K562 (cell line): ENCODE results near the gene MAL. TPM values are rescaled to one million over a fixed set of nuclear protein-coding genes. Genes with fewer than 3 reads are reported as not detected.

ENCODE experiments used
- ATAC-seq: fragments of 200-7000 bp; cut with Tn5 transposase; 3 replicates; pipeline ENCODE4 v1.9.1; 2020; ENCODE audit warnings: moderate library complexity
- BruUV-seq: library from RNA; stranded (reverse); fragments of 400-500 nt; replicated peaks from 2 replicates; lab custom pipeline; 2021; lab: Mats Ljungman, UMichigan
- CTCF ChIA-PET: fragments of 300-600 bp; formaldehyde crosslinking; extraction: SDS; loops from one replicate; lab custom pipeline; 2021; ENCODE audit warnings: low intra/inter-chr PET ratio; lab: Yijun Ruan, JAX
- POLR2A ChIA-PET: fragments of 300-600, 350-650 bp; sonication (Branson Sonifier 250); formaldehyde crosslinking; extraction: SDS; loops from one replicate; lab custom pipeline; 2021; ENCODE audit warnings: antibody characterized with exemption, inconsistent platforms; lab: Yijun Ruan, JAX
- DNase-seq, 4 experiments: peaks; one replicate each; pipeline versions ENCODE4 v3.0.0 to v3.0.0-alpha.2; 2011 to 2018; ENCODE audit warnings: low spot score in 3 of 4, mixed read lengths in 3 of 4; ENCODE audit errors: extremely low read depth in 1 of 4
- FAIRE-seq: peaks from 2 replicates; lab custom pipeline; 2011; peaks lifted over from hg19 to GRCh38; lab: Jason Lieb, UNC
- H2AFZ ChIP-seq: 2 replicates; pipeline ENCODE4 v1.6.0; 2011; ENCODE audit warnings: low read depth, low read length, control low read depth, inconsistent platforms
- H3K27ac ChIP-seq: fragments of 200-600 bp; 3 replicates; pipeline ENCODE4 v1.8.0; 2011; ENCODE audit warnings: low read depth, mild to moderate bottlenecking, control low read depth, inconsistent platforms, low read length, moderate library complexity, mixed read lengths; ENCODE audit errors: extremely low read depth
- H3K27me3 ChIP-seq, 2 experiments: fragments of 300-600 bp in 1 of 2; 2 replicates in 1 of 2; 3 replicates in 1 of 2; pipeline versions ENCODE4 v1.6.0 to v1.8.0; 2011; ENCODE audit warnings: inconsistent platforms in 2 of 2, low read length in 2 of 2, mild to moderate bottlenecking in 1 of 2, mixed read lengths in 1 of 2, moderate library complexity in 1 of 2; ENCODE audit not compliant: control insufficient read depth in 2 of 2, insufficient read depth in 2 of 2
- H3K36me3 ChIP-seq: fragments of 300-600 bp; 3 replicates; pipeline ENCODE4 v1.8.0; 2011; ENCODE audit warnings: mild to moderate bottlenecking, low read length, inconsistent platforms; ENCODE audit not compliant: control insufficient read depth, insufficient read depth
- H3K4me1 ChIP-seq, 2 experiments: fragments of 200-600 bp in 1 of 2; replicated peaks in 1 of 2; 2 replicates in 1 of 2; 3 replicates in 1 of 2; pipeline versions ENCODE4 v1.5.1 to v1.8.0; 2011; ENCODE audit warnings: inconsistent platforms in 2 of 2, low read length in 2 of 2, mild to moderate bottlenecking in 1 of 2, mixed read lengths in 1 of 2, moderate library complexity in 1 of 2; ENCODE audit not compliant: control insufficient read depth in 2 of 2, insufficient read depth in 2 of 2
- H3K4me2 ChIP-seq: 2 replicates; pipeline ENCODE4 v1.6.1; 2011; ENCODE audit warnings: low read length, control low read depth, inconsistent platforms, mixed read lengths; ENCODE audit not compliant: insufficient read depth
- H3K4me3 ChIP-seq: fragments of 200-600 bp; sonication (generic), shearing (Covaris generic); 2 replicates; pipeline ENCODE4 v1.5.1; 2016; ENCODE audit warnings: control low read depth, inconsistent platforms
- H3K79me2 ChIP-seq: fragments of 200-600 bp; 3 replicates; pipeline ENCODE4 v1.8.0; 2011; ENCODE audit warnings: low read length, inconsistent platforms; ENCODE audit not compliant: control insufficient read depth, insufficient read depth
- H3K9ac ChIP-seq, 2 experiments: 2 replicates each; pipeline versions ENCODE4 v1.6.0 to v1.6.1; 2011; ENCODE audit warnings: low read depth in 2 of 2, low read length in 2 of 2, control low read depth in 1 of 2, inconsistent platforms in 1 of 2, mild to moderate bottlenecking in 1 of 2, mixed read lengths in 1 of 2; ENCODE audit not compliant: insufficient read depth in 1 of 2
- H3K9me1 ChIP-seq: one replicate; pipeline ENCODE4 v1.6.0; 2011; ENCODE audit warnings: inconsistent platforms, mild to moderate bottlenecking, low read length, moderate library complexity; ENCODE audit not compliant: control insufficient read depth, insufficient read depth
- H3K9me3 ChIP-seq: replicated peaks from 2 replicates; pipeline ENCODE4 v1.5.1; 2011; ENCODE audit warnings: low read depth, low read length, inconsistent platforms; ENCODE audit not compliant: control insufficient read depth, insufficient read depth
- H4K20me1 ChIP-seq: replicated peaks from 2 replicates; pipeline ENCODE4 v1.6.1; 2011; ENCODE audit warnings: low read length, inconsistent platforms, mixed read lengths; ENCODE audit not compliant: control insufficient read depth, insufficient read depth
- CBFB ChIP-seq: sonication (generic); formaldehyde crosslinking; IDR thresholded peaks from 2 replicates; pipeline ENCODE4 v1.4.0; 2020; ENCODE audit warnings: mild to moderate bottlenecking, missing genetic modification reagents
- DLX4 ChIP-seq: fragments of 250-450 bp; sonication (Bioruptor Pico); IDR thresholded peaks from 2 replicates; pipeline ENCODE4 v1.6.1; 2021; ENCODE audit warnings: mild to moderate bottlenecking
- FOXK1 ChIP-seq: sonication (generic); formaldehyde crosslinking; IDR thresholded peaks from 2 replicates; pipeline ENCODE4 v1.8.0; 2022; ENCODE audit warnings: missing genetic modification reagents, mild to moderate bottlenecking, borderline replicate concordance
- RBM39 ChIP-seq: fragments of 200-400 bp; formaldehyde crosslinking; optimal IDR thresholded peaks from 2 replicates; pipeline ENCODE3; 2018; ENCODE audit warnings: low read depth, low read length
- RNF219 ChIP-seq: fragments of 250-450 bp; sonication (Bioruptor Pico); IDR thresholded peaks from 2 replicates; pipeline ENCODE4 v1.5.0; 2022; ENCODE audit warnings: mild to moderate bottlenecking
- SMAD2 ChIP-seq: fragments of 150-350 bp; IDR thresholded peaks from 2 replicates; pipeline ENCODE4 v1.6.1; 2014; ENCODE audit warnings: low read depth, mild to moderate bottlenecking, low read length
- STAG1 ChIP-seq: sonication (generic); formaldehyde crosslinking; IDR thresholded peaks from 2 replicates; pipeline ENCODE4 v1.5.0; 2020; ENCODE audit warnings: missing genetic modification reagents, borderline replicate concordance
- SUPT5H ChIP-seq: fragments of 450-650 bp; IDR thresholded peaks from 2 replicates; pipeline ENCODE4 v1.6.1; 2016
- TGIF2 ChIP-seq: sonication (generic); formaldehyde crosslinking; IDR thresholded peaks from 2 replicates; pipeline ENCODE4 v1.8.1; 2022; ENCODE audit warnings: mild to moderate bottlenecking, missing genetic modification reagents, moderate library complexity
- ZNF174 ChIP-seq: fragments of 250-450 bp; sonication (Bioruptor Pico); IDR thresholded peaks from 2 replicates; pipeline ENCODE4 v1.4.0; 2020; ENCODE audit warnings: mild to moderate bottlenecking
- WGBS: fragments of 100-300 bp; shearing (Covaris generic); methylation state at CpG from one replicate; pipeline ENCODE4 v1.1.6; 2016; ENCODE audit warnings: low coverage, mixed read lengths; ENCODE audit not compliant: insufficient coverage; ENCODE audit errors: missing lambda C conversion rate; 5-methylcytosine and 5-hydroxymethylcytosine counted together
- in situ Hi-C: fragments of 300-500 bp; cut with MboI; formaldehyde crosslinking; loops from 4 replicates; pipeline ENCODE4 v1.15.0; 2018; ENCODE audit warnings: inconsistent platforms, mixed read lengths
- intact Hi-C: fragments of 100-400 bp; cut with micrococcal nuclease; formaldehyde crosslinking; loops from 2 replicates; pipeline ENCODE4 v1.14.2; 2022
- polyA plus RNA-seq, 8 experiments: library from polyadenylated mRNA; depleted of rRNA in 4 of 8; stranded (reverse) in 5 of 8; unstranded in 3 of 8; fragments of >200 nt; fragmentation: Nextera tagmentation in 2 of 8; fragmentation: Illumina TruSeq in 1 of 8; extraction: Ambion mirVana in 2 of 8; extraction: Trizol in 1 of 8; gene quantifications; 2 replicates each; pipeline versions ENCODE4 v1.2.1 to v1.2.3, GENCODE V29; 2011 to 2014; ENCODE audit warnings: inconsistent platforms in 1 of 8, missing spikeins in 1 of 8
- total RNA-seq, 7 experiments: library from RNA; depleted of rRNA in 6 of 7; stranded (reverse); fragments of >200 nt in 6 of 7; fragmentation: Illumina TruSeq in 2 of 7; extraction: Trizol in 2 of 7; gene quantifications; 2 replicates each; pipeline versions ENCODE4 v1.2.1 to v1.2.3, GENCODE V29; 2011 to 2021; ENCODE audit warnings: low replicate concordance in 1 of 7
- TF ChIP-seq, protein P1 (sequence below): fragments of 450-650 bp; formaldehyde crosslinking; IDR thresholded peaks from 2 replicates; pipeline ENCODE4 v1.4.0; 2020; ENCODE audit warnings: mild to moderate bottlenecking, mixed read lengths

MAL gene
- total and polyA plus RNA-seq, 9 of the 15 experiments (the other 6 are each of a cell fraction or from before 2014, with no cell fraction given) = not detected

DNA sequence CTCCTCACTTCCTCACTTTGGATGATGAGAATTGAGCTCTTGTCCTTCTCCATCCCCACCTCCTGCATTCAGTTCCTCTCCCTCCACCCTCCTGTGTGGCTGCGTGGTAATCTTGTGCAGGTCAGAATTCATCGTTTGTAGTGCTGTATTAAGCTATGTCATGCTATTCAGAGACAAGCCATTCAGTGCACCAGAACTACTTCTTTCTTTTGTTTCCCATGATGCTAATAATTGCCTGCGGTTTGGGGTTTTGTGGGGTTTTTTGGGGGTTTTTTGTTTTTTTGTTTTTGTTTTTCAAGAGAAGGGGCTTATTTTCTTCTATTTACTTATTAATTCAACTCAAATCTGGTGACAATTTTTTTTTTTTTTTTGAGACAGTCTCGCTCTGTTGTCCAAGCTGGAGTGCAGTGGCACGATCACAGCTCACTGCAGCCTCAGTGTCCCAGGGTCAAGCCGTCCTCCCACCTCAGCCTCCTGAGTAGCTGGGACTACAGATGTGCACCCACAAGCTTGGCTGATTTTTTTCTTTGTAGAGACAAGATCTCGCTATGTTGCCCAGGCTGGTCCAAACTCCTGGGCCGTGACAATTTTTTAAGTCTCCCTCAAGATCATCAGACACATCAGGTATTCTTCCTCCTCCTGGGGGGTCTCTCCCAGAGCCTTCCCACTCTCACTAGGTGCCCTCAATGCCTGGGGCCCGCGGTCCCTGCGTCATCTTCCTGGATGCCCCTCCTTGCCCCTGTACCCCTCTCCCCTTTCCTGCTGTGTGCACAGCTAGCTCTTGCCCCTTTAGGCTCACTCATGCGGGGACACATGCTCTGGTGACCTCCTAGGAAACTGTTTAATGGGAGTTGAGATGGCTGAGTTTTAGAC, 37.8 kb downstream of the MAL start:
- under 1% methylated on average over 9 of the region's 12 CpGs for WGBS
- FAIRE-seq (no peak), ATAC-seq (no peak), DNase-seq (no peak)
- in situ Hi-C loops (no loop called here), intact Hi-C loops (no loop called here)
- Histone ChIP-seq H3K4me3 (no peak overlapping the region), H3K27me3 (peaks cover 20 to 51% of the 10 kb centered on the region in 2 experiments), H3K9me3 (no peaks in the 10 kb centered on the region), H3K9ac (no peak overlapping the region), H3K27ac (no peak overlapping the region), H2AFZ (no peak overlapping the region), H3K79me2 (no peaks in the 10 kb centered on the region), H3K4me2 (no peak overlapping the region), H4K20me1 (peaks cover 5% of the 10 kb centered on the region; the same call in 1 of the 2 replicates), H3K36me3 (no peaks in the 10 kb centered on the region), H3K9me1 (no peaks in the 10 kb centered on the region), H3K4me1 (no peaks in the 10 kb centered on the region)
- POLR2A ChIA-PET = interaction anchor here (1.1 to 1.6 kb wide), 2 partner anchors 15 to 23 kb away, joined by 3 to 5 read pairs; no protein-coding TSS in a partner anchor
- TF ChIP-seq DLX4 (CRISPR knock-in tag) (no peak), SMAD2 (no peak), TGIF2 (CRISPR knock-in tag) (no peak), RNF219 (no peak), ZNF174 (CRISPR knock-in tag) (no peak), RBM39 (no peak), CBFB (CRISPR knock-in tag) (no peak), FOXK1 (CRISPR knock-in tag) (no peak), STAG1 (CRISPR knock-in tag) (no peak), SUPT5H (no peak)
- TF ChIP-seq, protein P1, sequence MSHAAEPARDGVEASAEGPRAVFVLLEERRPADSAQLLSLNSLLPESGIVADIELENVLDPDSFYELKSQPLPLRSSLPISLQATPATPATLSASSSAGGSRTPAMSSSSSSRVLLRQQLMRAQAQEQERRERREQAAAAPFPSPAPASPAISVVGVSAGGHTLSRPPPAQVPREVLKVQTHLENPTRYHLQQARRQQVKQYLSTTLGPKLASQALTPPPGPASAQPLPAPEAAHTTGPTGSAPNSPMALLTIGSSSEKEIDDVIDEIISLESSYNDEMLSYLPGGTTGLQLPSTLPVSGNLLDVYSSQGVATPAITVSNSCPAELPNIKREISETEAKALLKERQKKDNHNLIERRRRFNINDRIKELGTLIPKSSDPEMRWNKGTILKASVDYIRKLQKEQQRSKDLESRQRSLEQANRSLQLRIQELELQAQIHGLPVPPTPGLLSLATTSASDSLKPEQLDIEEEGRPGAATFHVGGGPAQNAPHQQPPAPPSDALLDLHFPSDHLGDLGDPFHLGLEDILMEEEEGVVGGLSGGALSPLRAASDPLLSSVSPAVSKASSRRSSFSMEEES (CRISPR knock-in tag) = no peak
- CTCF ChIA-PET = no interaction called here
- no TSS peak for BruUV-seq
